Cerebellar nuclear complex (tissue), 1 donor: Measurements from ENCODE around the gene CACNB4.

Experiments
- DNase-seq, 2 experiments: peaks; one replicate each; lab custom pipeline; 2025; lab: John Stamatoyannopoulos, UW

The CACNB4 gene

DNA sequence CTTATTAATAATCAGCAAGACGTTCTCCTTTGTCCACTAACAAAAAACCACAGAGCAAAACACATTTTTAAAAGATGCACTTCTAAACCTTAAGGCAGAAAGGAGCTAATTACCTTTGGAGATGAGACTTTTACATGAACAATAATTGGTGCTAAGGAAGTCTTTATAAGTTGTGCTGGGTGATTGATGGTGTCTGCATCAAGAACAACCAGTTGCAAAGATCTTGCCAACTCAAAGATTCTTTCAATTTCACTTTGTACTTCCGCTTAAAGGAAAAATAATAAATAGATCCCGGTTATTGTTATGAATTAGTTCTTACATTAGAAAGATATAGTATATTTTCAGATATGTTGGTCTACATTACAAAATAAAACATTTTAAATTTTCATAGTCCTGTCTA, 243.7 kb downstream of the CACNB4 start:
- DNase-seq: no peak

DNA sequence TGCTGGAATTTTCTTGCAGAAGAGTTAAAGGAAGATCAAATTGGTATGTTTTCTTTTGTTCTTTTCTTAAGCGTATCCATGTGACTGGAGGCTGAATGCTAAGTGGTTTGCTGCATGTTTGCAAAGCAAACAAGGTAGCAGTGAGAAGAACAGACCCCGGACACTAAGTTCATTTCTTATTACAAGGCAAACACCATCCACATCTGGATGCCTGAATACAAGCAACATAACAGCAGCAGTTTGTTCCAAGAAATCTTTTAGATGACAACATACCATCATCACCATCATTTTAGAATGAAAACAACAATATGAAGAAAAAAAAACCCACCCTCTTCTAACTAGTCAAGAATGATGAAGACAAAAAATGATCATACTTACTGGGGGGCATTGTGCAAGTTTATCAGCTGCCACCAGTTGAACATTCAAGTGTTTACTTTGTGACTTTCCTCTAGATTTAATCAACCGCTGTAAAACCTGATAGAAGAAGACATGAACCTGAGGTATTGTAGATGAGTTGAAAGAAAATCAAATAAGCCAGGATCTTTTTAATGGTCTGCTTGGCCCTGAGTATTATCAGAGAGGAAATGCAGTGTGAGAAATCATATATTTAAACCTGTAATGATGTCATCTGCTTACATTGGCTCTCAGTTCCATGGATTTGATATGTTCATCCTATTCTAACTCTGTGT, 245.6 kb downstream of the CACNB4 start:
- no peak for DNase-seq

DNA sequence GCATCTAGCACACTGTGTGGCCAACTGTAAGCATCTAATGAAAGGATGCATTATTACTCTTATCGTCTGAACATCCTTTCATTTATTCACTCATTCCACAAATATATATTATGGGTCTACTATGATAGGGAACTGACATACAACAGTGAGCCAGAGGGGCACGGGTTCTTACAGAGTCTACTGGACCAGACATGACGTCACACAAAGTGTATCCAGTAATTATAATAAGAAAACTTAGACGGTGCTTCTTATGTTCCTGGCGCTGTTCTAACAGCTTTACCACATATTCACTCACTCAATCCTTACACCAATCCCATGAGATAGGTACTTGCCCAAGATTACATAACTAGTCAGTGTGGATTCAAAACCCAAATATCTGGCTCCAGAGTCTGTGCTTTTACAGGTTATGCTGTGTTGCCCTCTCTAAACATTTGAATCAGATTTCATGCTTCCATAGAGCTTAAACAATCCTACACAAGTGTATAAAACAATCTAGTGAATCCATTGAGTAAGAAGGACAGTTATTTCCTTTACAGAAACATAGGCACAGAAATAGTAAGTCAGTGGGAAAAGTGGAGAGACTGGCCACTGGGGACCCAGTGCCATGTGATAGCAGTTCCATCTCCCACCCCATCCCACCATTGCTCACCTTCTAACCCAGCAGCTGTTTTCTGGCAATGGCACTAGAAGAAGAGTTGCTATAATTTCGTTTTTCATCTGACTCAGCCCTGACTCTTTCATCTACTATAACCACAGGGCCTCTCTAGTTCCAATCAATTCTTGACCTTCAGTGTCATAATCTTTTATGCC, 246.4 kb downstream of the CACNB4 start:
- DNase-seq: no peak

DNA sequence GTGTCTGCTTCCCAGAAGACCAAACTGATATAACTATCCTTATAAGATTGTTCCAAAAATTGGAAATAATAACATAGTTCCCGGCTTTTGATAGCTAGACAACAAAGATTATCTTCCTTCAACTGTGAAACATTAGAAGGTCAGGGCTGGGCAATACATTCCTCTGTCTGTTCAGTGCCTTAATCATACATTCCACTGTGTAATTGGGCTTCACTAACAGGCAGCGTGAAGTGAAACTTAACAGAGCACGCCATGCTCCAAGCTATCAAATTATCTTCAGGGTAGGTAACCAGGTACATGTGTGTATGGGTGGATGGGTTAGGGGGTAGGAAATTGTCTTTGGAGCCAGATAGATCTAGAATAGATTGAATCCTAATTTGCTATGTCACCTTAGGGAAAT, 247.1 kb downstream of the CACNB4 start:
- DNase-seq: no peak

DNA sequence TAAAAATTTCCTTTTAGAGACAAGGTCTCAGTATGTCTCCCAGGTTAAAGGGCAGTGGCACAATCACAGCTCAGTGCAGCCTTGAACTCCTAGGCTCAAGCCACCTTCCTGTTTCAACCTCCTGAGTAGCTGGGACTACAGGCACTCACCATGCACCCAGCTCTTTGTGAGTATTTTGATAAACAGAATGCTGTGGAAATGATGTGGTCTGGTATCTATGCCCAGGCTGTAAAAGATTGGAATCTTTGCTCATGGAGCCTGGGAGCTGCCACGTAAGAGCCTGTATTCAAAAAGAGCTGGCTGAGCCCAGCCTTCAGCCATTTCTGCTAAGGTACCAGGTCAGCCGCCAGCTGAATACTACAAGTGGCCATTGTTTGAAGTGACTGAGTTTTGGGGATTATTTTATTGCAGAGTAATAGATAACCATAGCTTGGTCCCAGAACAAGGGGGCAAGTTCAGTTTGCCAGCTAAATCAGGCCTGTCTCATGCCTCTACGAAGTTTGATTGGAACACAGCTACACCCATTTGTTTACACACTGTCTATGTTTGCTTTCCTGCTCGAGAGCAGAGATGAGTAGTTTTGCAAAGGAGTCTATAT, 249.3 kb downstream of the CACNB4 start:
- DNase-seq: no peak

DNA sequence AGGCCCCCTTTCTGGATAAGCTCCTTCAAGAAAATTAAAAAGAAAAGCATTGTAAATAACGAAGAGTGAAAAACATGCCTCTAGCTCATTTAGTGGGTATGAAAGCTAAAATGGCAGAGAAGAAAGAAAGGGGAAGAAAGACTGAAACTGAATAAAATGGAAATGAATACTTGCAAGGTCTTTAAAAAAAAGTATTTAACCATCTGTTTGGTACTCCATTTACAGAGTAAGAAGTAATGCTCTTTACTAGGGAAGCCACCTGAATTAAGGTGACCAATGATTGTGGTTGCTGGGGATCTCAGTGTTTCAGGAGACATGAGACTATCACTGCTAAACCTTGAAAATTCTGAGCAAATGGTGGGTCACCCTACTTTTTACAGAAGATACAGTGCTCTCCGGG, 253.0 kb downstream of the CACNB4 start:
- no peak for DNase-seq

DNA sequence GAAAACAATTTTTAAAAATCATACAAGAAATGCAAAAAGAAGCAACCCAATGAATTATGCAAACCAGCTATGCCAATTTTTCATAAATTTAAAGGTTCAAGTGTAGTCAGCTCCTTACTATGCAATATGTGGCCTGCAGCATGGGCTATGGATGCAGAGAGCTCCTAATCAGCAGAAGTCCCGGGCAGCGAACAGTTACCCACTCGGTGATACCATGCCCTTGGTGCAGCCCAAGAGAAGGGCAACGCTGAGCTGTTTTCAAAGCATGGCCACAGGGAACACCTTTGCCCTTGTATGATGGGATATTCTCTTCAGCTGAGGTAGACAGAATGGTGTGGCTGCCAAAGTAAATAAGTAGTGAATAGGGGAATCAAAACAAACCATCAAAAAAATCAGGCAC, 253.4 kb downstream of the CACNB4 start:
- no peak for DNase-seq

DNA sequence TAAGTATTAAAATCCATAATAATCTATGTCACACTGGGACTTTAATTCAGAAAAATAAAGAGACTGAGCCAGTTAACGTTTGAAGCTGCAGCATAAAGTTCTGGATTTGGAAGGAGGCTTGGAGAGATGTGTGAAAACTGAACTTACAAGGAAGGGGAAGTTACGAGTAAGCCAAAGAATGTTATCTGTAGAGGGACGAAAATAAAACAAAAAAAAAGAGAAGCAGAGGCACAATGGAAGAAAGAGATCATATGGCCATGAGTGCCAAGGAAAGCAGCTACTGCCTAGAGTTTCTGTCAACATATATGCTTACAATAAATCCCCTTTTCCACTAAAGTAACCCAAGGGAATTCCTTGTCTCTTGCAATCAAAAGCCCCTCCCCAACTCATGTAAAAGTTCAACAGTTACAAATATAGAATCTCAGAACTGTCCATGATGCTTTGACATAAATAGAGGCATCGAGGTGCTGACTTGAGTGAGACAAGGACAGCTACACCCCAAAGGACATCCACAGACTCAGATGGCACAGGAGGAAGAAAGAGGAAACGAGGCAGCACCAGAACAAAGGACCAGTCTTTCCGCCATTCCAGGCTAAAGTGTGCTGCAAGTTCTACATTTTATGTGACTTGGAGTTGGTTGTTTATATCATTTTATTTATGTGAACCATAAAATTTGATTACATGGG, 254.5 kb downstream of the CACNB4 start:
- no peak for DNase-seq

DNA sequence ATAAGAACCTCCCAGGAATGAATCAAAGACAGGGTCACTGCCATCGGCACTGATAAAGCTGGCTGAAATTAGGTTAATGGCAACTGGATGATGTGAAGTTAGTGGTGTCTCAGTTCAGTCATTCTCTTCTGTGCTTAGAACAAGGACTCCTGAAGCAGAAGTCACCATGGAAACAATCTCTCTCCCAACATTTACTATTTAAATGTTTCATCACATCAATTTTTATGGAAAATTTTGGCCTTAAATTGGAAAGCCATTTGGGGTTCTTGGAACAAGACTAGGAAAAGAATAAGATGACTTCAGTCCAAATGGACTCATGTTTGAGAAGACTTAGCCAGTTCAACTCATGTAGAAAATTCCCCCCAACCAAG, 255.2 kb downstream of the CACNB4 start:
- no peak for DNase-seq

DNA sequence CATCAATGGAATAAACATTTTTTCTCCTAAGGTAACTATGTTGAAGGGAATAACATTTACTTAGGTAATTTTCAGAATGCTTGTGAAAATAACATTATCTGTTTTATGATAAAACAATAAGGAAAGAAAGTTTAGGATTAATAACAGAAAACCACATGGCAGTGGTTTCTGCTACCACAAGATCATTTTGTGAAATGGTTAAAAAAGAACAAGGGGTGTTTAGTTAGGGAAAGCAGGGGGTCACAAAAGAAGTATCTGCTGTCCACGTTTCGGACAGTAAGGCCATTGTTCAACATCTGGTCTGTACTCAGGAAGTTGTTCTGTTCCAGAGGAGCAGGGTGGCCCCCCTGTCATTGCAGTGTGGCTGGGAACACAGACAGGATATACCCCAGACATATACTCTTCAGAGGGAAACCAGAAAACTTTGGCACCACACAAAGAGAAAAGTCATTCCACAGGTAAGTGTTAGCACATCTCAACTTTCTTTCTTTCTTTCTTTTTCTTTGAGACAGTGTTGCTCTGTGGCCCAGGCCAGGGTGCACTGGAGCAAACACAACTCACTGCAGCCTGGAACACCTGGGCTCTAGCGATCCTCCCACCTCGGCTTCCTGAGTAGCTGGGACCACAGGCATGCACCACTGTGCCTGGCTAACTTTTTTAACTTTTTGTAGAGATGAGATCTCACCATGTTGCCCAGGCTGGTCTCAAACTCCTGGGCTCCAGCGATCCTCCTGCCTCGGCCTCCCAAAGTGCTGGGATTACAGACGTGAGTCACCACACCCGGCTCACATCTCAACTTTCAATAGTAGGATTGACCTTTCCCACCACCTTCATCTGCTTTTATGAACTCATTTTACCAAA, 255.8 kb downstream of the CACNB4 start:
- no peak for DNase-seq

DNA sequence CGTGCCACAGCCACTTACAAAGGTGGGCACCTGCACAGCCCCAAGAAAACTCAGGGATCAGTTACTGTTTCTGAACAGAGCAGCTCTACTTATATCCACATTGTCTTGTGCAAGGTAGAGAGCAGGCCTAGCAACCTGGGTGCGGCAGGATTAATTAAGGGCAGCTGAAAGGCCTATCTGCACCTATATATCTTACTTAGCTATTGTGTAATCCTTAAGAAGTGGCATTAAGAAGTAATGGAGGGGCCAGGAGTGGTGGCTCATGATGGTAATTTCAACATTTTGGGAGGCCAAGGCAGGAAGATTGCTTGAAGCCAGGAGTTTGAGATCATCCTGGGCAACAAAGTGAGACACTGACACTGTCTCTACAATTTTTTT, 257.8 kb downstream of the CACNB4 start:
- no peak for DNase-seq

DNA sequence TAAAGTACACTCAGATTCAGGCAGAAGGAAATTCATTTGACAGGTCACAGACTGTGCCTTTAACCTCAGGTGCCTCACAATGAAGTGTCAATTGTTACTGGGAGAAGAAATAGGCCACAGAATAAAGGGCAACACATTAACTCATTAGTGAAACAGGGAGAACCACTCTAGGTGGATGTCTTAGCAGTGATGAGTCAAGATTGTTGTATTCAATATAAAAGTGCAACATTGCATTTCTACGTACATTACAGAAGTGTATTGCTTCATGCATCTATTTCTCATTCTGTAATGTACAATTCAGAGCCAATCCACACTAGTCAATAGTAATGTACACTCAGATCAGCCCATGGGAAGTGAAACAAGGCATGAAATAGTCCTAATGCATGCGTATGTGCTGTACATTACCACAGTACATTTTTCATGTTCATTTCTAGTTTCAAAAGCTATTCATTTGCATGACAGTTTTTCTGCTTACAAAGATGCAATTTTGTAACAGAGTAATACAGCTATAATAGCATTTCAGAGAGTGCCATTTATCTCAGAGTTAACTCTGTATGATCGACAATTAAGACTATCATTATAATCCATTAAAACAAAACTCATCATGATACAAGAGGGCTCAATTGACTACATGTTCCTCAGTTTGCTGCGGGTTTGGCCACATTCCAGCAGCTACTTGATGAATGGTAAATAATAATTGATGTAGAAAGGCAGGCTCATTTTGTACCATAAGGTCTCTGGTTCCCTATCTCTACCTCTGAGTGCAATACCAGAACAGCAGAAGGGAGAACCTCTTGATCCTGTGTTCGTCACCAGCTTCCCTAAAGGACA, 258.4 kb downstream of the CACNB4 start:
- no peak for DNase-seq

DNA sequence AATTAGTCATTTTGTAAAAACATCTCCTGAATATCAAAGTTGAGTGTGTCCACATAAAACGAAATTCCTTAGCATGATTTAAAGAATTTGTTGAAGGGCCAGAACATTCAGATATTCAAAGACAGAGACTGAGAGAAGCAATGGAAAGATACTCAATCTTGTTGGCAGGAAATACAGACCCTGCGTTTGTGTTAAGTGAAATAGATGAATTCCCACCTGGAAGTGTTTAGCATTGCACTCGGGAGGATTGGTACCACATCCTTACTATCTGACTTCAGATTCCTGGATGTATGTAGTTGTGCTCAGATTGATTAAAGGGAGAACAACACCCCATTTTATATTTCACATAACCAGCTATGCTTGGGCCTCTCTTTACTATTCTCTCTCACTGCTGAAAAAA, 260.9 kb downstream of the CACNB4 start:
- no peak for DNase-seq

DNA sequence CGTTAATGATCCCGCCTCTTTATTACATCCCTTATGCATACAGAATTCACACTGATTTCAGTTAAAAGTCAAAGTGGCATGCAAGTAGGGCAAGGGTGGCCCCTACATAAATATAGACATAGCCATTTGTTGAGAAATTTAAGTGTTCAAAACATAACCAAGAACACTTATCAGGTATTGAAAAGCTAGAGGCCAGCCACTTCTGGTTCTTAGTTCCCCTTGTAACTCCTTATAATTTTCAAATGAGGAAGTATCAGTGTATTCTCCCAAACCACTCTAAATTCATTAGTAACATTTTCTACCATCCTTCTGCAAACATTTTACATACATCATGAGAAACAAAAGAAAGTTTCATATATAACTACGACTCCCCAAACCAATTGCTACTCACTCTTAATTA, 264.9 kb downstream of the CACNB4 start:
- no peak for DNase-seq

DNA sequence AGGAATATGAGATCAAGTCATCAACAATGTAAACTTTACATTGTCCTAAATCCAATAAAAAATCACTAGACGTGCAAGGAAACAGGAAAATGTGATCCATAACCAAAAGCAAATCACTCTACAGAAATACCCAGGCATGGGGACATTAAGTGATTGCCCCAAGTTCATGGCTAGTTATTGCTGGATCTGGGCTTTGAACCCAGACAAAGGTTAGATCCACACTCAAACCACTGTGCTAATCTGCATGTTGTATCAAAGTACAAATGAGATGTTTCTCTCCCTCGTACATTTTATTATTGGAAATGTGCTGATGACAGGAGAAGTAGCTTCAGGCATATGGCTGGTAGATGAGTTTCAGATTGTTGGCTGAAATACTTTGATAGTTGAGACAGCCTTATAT, 267.9 kb downstream of the CACNB4 start:
- DNase-seq: no peak

DNA sequence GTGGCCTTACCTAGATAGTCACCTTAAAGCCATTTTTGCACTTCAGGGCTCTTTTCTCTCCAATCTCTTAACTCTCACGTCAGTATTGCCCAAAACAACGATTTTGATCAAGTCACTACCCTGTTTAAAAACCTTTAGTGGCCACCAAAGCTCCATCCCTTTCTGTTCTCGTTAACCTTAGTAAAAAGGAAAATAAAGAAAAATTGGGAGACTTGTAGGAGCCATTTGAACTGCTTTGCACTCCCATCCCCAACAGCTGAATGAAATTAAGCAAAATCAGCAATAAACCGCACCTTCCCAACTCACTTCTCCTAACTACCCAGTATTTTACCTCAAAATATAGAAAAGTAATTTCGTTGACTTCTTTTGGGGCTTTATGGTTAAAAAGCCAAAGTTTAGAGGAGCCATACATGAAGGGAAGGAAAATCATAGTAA, 269.9 kb downstream of the CACNB4 start:
- DNase-seq: no peak

DNA sequence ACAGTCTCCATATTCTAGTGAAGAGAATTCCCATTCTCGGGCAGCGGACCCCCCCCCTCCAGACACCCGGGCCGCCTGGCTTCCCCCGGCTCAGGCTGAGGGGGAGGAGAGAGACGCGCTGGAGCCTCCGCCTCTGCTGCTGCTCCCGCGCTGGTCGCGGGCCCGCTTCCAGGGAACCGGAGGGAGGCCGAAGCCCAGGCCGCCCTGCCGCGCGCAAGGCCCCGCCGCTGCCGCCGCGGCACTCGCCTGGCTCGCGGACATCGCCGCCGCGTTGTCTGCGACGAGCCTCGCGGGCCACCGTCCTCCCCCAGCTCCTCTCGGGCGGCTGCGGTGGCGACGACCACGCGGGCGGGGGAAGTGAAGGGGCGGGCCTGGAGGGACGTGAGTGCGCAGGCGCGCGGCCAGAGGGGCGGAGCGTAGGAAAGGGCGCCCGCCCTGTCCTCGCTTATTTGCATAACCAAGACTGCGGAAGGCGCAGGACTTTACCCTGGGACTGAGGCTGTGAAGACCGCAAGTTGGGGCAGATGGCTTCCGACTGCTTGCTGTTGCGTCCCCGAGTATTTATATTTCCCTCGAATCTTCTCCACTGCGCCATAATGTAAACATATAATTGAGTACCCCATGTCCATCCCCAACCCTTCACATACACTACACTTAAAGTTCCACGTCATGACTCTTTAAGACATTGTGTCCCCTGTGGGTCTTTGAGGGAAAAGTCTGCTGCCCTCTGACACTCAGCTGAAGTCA, 270.5 kb downstream of the CACNB4 start, which contains the start of gene ARL5A:
TSS of gene ARL5A (minus strand) at position 279 of the 747 bp plus-strand sequence. CDS start at position 34, 245 bp downstream.
- DNase-seq: peak; percentile 64 to 76

DNA sequence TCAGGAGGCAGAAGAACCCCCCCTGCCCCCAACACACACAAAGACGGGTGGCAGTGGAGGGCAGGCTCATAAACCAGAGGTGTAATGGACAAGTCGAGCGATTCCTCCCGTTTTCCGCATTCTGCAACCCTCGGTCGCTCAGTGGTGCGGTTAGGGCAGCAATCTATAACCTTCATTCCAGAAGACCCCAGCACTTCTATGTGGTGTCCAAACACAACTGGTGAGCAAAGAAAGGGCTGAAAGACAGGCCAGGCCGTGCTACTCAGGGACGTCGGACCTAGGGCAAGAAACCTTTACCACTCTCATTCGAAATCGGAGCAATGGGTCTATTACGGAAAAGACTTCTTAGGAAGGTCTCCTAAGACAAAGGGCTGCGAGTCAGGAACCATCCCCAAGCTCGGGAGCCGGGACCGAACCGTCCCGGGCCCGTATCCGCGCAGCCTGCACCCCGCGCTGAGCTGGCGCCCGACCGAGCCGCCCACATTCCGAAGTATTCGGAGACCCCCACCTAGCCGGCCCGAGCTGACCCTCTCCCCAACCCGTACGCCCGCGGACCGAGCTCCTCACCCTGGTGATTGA, 271.2 kb downstream of the CACNB4 start:
- DNase-seq: no peak

DNA sequence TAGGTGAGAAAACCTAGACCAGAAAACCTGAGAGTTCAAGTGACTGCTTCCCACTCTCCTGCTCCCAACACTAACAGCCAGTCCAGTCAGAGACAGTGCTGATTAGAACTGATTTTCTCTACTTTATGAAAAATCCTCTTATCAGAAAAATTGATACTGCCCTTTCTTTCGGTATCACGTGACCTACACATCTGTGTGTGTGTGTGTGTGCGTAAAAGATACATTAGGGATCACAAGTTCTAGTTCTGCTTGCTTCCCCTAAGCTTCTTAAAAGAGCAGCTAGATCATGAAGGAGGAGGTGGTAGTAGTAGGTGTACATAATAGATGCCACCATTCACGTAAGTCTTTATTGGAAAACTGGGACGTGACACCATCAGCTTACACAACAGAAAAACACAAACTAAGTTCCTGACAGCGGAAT, 272.1 kb downstream of the CACNB4 start:
- DNase-seq: no peak

DNA sequence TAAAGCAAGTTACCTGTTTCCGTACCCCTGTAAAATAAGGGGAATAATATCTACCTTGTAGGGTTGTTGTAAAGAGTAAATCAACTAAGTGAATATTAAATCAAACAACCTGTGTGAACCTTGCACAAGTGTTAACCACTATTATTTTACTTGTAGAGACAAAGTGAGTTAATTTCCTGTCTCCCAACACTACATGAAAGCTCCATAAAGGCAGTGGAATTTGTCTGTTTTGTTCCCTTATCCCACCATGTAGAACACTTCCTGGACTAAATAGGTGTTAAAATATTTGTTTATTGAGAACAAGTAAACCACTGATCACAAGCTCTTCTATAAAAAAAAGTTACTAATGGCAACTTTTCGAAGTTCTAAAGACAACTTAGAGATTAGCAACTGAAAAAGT, 274.0 kb downstream of the CACNB4 start:
- no peak for DNase-seq
